ENCODE data around the gene TUBGCP2.

Gene TUBGCP2

DNA sequence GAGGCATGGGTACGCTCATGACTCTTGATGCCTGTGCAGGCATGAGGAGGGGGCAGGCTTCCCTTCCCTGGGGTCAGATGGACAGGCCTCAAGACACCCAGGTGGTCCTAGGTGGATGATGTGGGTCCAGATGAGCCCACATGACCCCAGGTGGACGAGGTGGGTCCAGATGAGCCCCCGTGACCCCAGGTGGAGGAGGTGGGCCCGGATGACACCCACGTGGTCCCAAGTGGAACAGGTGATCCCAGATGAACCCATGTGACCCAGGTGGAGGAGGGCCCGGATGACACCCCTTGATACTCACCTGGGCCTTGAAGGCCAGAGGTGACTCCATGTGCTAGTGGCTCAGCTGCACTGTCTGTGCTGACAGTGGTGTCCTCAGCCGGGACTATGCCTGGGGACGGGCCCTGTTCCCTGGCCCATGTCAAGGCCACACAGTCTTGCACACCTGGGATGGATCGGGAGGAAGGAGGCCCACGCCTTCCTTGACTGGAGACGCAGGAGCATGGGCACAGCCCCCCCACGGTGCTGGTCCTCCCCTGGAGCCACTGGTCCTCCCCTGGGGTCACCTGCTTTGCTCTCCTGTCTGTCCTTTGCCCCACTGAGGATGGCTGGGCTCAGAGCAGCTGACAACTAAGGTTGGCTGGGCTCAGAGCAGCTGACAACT, 41.7 kb upstream of the TUBGCP2 start:
- H3K27ac ChIP-seq, result no peak overlapping the region
- POLR2A ChIA-PET (ENCODE audit: low non-redundant PET), result no interaction called here
- TF ChIP-seq, protein P1, sequence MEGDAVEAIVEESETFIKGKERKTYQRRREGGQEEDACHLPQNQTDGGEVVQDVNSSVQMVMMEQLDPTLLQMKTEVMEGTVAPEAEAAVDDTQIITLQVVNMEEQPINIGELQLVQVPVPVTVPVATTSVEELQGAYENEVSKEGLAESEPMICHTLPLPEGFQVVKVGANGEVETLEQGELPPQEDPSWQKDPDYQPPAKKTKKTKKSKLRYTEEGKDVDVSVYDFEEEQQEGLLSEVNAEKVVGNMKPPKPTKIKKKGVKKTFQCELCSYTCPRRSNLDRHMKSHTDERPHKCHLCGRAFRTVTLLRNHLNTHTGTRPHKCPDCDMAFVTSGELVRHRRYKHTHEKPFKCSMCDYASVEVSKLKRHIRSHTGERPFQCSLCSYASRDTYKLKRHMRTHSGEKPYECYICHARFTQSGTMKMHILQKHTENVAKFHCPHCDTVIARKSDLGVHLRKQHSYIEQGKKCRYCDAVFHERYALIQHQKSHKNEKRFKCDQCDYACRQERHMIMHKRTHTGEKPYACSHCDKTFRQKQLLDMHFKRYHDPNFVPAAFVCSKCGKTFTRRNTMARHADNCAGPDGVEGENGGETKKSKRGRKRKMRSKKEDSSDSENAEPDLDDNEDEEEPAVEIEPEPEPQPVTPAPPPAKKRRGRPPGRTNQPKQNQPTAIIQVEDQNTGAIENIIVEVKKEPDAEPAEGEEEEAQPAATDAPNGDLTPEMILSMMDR (conservative IDR thresholded peaks at IDR 0.05; ENCODE audit: low read depth), result no peak
- CTCF ChIA-PET, result interaction anchor here (0.6 kb wide), 1 partner anchor 14 kb away, joined by 3 read pairs; no protein-coding TSS in a partner anchor
- DNase-seq (ENCODE audit: low spot score), result no peak

DNA sequence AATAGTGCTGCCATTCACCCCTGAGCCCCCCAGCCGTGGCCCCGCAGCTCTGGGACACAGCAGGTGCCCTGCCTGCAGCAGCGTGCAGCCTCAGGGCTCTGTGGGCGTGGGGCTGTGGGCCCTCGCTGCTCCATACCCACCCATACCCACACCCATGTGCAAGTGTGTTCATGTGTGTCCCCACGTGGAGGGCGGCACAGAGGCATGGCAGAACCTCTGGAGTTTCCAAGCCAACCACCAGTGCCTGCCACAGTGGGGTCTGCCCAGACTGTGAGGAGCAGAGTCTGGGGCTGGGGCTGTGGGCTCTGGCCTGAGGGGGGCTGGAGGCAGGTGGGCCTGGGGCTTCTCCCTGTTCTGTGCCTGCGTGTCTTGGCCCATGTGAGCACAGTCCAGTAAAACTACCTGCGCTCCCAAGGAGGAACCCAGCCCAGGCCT, 40.9 kb upstream of the TUBGCP2 start:
- TF ChIP-seq, protein P1 (conservative IDR thresholded peaks at IDR 0.05; ENCODE audit: low read depth), result no peak
- ChIA-PET CTCF (no interaction called here), POLR2A (ENCODE audit: low non-redundant PET) (no interaction called here)
- DNase-seq (ENCODE audit: low spot score), result no peak
- H3K27ac ChIP-seq, result no peak overlapping the region

DNA sequence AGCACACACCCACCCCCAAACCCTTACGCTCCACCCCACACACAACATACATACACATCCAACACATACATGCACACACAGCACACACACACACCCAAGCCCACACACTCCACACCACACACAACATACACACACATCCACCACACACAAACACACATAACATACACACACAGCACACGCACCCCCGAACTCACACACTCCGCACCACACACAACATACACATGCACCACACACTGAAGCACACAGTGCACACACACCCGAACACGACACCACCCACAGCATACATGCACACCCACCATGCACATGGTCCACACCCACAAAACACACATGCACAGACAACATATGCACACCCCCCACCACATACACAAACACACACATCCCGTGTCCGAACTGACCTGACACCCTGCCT, 40.5 kb upstream of the TUBGCP2 start:
- CTCF ChIA-PET, result no interaction called here
- POLR2A ChIA-PET (ENCODE audit: low non-redundant PET), result no interaction called here
- TF ChIP-seq, protein P1 (conservative IDR thresholded peaks at IDR 0.05; ENCODE audit: low read depth), result no peak

DNA sequence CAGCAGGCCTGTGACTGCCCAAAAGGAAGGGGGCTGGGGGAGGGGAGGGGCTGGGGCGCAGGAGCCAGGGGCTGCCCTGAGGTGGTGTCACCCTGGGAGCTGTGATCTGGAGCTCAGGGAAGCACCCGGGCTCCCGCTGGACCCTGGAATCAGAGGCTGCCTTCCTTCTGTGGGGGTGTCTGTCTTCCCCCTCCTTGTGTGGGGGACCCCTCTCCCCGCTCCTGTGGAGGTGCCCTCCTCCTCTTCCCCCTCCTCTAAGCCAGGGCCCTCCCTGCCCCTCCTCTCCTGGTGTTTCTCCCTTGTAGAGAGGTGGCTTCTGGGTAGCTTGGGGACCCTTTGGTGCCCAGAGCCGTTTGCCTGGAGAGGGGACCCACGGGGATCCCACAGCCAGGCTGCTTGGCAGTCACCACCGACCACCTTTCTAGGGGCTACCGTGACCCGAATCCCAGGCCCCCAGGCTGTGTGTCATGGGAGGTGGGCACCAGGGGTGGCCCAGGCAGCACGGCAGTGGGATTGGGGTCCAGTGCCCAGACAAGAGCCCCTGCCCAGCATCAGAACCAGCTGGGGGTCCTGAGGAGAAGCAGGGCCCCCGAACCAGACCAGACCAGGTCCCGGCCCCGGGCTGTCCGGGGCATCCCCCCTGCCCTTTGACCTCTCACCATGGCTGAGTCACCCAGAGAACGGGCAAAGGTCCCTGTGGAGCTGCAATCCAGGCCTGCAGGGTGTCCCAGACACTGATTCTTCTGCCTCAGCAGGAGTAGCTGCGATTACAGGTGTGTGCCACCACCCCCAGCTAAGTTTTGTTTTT, 39.2 kb upstream of the TUBGCP2 start:
- DNase-seq (ENCODE audit: low spot score), result no peak
- H3K27ac ChIP-seq, result no peak overlapping the region
- TF ChIP-seq, protein P1 (conservative IDR thresholded peaks at IDR 0.05; ENCODE audit: low read depth), result no peak
- CTCF ChIA-PET, result interaction anchor here (2.6 kb wide), 1 partner anchor 18 kb away, joined by 11 read pairs; no protein-coding TSS in a partner anchor
- POLR2A ChIA-PET (ENCODE audit: low non-redundant PET), result interaction anchor here (0.7 to 1.1 kb wide), 2 partner anchors 8 to 11 kb away, joined by 3 read pairs; partner anchors contain the start of gene CALY

More for the DNA sequence above, 40.5 kb upstream of the TUBGCP2 start:
- no peak for DNase-seq (ENCODE audit: low spot score)
- no peak overlapping the region for H3K27ac ChIP-seq

DNA sequence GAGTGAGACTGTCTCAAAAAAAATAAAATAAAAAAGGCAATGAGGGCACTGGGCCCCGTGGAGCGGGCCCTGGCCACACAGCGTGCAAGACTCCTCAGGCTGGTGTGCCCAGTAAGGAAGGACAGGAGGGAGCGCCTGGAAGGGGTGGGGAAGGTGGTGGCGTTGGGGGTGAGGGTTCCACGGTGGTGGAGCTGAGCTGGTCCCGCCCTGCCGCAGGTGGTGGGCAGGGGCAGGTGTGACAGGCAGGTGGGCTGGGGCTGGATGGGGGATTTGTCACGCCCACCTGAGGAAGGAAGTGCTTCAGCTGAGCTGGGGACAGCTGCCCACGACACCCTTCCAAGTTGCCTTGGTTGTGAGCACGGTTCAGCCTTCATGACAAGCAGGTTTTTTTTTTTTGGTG, 37.7 kb upstream of the TUBGCP2 start:
- ChIA-PET POLR2A (ENCODE audit: low non-redundant PET) (no interaction called here), CTCF (interaction anchor here (2.6 kb wide), 1 partner anchor 17 kb away, joined by 11 read pairs; no protein-coding TSS in a partner anchor)
- no peak overlapping the region for H3K27ac ChIP-seq
- DNase-seq (ENCODE audit: low spot score), result no peak
- TF ChIP-seq, protein P1 (conservative IDR thresholded peaks at IDR 0.05; ENCODE audit: low read depth), result no peak

DNA sequence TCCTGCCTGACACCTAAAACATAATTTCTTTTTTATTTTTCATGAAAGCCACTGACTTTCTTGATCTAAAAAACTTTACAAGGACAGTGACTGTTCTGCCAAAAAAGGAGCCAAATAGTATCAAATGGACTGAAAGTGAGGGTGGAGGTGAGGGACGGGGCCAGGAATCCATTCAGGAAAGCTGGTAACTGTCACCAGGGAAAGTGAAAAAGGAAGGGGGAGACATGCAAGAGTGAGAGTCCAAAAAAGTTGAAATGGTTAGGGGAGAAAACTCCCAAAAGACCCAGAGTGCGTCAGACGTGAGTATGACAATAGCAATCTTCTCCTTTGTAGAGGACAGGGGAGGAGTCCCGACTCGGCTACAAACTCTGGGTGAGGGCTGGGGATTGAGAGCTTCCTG, 35.6 kb upstream of the TUBGCP2 start:
- ChIA-PET POLR2A (ENCODE audit: low non-redundant PET) (no interaction called here), CTCF (no interaction called here)
- TF ChIP-seq, protein P1 (conservative IDR thresholded peaks at IDR 0.05; ENCODE audit: low read depth), result no peak
- H3K27ac ChIP-seq, result no peak overlapping the region
- no peak for DNase-seq (ENCODE audit: low spot score)
